ENCODE data around the gene SNX33. TPM values are rescaled to one million over a fixed set of nuclear protein-coding genes. Genes with fewer than 3 reads are reported as not detected.
"Not testable (repeated sequence)": the region's sequence is repeated elsewhere in the genome, so short reads cannot be mapped to it uniquely, and the experiment has no call there.

Gene SNX33
- total RNA-seq, 2 experiments from 2014 or later = 2.2 to 2.4 TPM

- Mint-ChIP-seq H3K27me3 (peaks cover 7% of the 10 kb centered on the region), H3K9me3 (ENCODE audit: low read depth) (no peaks in the 10 kb centered on the region), H3K4me1 (no peaks in the 10 kb centered on the region), H3K36me3 (ENCODE audit: low read depth) (no peaks in the 10 kb centered on the region), H3K27ac (no peak overlapping the region), H3K4me3 (no peak overlapping the region)
- ChIA-PET CTCF (interaction anchor here (1.5 to 1.7 kb wide), 2 partner anchors 114 to 133 kb away, joined by 3 to 6 read pairs; no protein-coding TSS in a partner anchor), POLR2A (no interaction called here)
- DNase-seq (no peak), ATAC-seq (no peak)
- intact Hi-C loops (cut with DNase I, micrococcal nuclease) = loop anchor here in 1 of 2 experiments (10.0 kb wide), 1 partner anchor 663 kb away; the partner anchor contains the start of gene PPCDC
These were observed 40.0 kb downstream of the SNX33 start for GRCh38 chr15:75687486-75688277.

DNA sequence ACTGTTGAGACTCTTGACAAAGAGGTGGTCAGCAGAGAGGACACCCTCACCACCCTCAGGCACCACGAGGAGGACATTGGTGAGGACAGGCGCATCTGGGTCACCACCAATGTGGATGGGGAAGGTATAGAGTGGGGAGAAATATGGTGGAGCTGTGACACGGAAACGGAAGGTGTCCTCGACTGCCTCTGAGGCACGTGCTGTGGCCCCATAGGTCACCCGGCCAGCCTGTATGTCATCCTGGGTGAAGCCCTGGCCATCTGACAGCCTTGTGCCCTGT lies 40.5 kb downstream of the SNX33 start:
- POLR2A ChIA-PET = no interaction called here
- CTCF ChIA-PET = interaction anchor here (1.5 kb wide), 1 partner anchor 133 kb away, joined by 3 read pairs; no protein-coding TSS in a partner anchor
- no peak for ATAC-seq
- no peak for DNase-seq
- Mint-ChIP-seq H3K27ac (no peak overlapping the region), H3K27me3 (peaks cover 8% of the 10 kb centered on the region), H3K9me3 (ENCODE audit: low read depth) (no peaks in the 10 kb centered on the region), H3K36me3 (ENCODE audit: low read depth) (no peaks in the 10 kb centered on the region), H3K4me3 (no peak overlapping the region), H3K4me1 (no peaks in the 10 kb centered on the region)
- intact Hi-C loops (cut with DNase I, micrococcal nuclease) = loop anchor here in 1 of 2 experiments (10.0 kb wide), 1 partner anchor 663 kb away; the partner anchor contains the start of gene PPCDC

GRCh38 chr15:75688831-75689230 lies 41.1 kb downstream of the SNX33 start:
- Mint-ChIP-seq H3K4me1 (no peaks in the 10 kb centered on the region), H3K36me3 (ENCODE audit: low read depth) (no peaks in the 10 kb centered on the region), H3K4me3 (no peak overlapping the region), H3K27me3 (peaks cover 8% of the 10 kb centered on the region), H3K9me3 (ENCODE audit: low read depth) (no peaks in the 10 kb centered on the region), H3K27ac (no peak overlapping the region)
- ChIA-PET CTCF (no interaction called here), POLR2A (no interaction called here)
- no peak for DNase-seq
- intact Hi-C loops (cut with DNase I, micrococcal nuclease) = loop anchor here in 1 of 2 experiments (10.0 kb wide), 1 partner anchor 664 kb away; the partner anchor contains the start of gene PPCDC
- ATAC-seq = no peak

DNA sequence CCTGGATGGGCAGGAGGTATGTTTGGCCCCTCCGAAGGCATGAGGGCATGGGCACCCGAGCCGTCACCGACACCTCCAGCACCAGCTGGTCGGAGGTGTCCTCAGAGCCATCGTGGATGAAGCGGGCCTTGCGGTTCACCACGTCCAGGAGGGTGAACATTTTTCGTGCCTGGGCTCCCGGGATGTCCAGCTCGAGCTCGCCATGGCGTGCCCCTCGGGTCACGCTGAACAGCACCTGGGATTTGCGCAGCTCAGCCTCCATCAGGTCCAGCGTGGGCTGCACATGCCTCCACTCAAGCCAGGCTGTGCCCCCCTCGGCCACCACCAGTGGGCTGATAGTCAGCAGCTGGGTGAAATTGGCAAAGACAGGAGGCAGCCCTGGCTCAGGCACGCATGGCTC lies 41.7 kb downstream of the SNX33 start:
- CTCF ChIA-PET; DNase-seq; H3K4me1 Mint-ChIP-seq; H3K27ac Mint-ChIP-seq; POLR2A ChIA-PET; H3K9me3 Mint-ChIP-seq (ENCODE audit: low read depth); ATAC-seq; H3K4me3 Mint-ChIP-seq; H3K36me3 Mint-ChIP-seq (ENCODE audit: low read depth): not testable (repeated sequence)
- H3K27me3 Mint-ChIP-seq = peaks cover 10% of the 10 kb centered on the region
- intact Hi-C loops (cut with DNase I, micrococcal nuclease) = loop anchor here in 1 of 2 experiments (10.0 kb wide), 1 partner anchor 665 kb away; the partner anchor contains the start of gene PPCDC

GRCh38 chr15:75692311-75692710 lies 44.6 kb downstream of the SNX33 start:
- CTCF ChIA-PET; DNase-seq; H3K9me3 Mint-ChIP-seq (ENCODE audit: low read depth); intact Hi-C loops (cut with DNase I, micrococcal nuclease); H3K27ac Mint-ChIP-seq; H3K36me3 Mint-ChIP-seq (ENCODE audit: low read depth); ATAC-seq; H3K4me1 Mint-ChIP-seq; H3K4me3 Mint-ChIP-seq; POLR2A ChIA-PET: not testable (repeated sequence)
- peaks cover 10% of the 10 kb centered on the region for H3K27me3 Mint-ChIP-seq

DNA sequence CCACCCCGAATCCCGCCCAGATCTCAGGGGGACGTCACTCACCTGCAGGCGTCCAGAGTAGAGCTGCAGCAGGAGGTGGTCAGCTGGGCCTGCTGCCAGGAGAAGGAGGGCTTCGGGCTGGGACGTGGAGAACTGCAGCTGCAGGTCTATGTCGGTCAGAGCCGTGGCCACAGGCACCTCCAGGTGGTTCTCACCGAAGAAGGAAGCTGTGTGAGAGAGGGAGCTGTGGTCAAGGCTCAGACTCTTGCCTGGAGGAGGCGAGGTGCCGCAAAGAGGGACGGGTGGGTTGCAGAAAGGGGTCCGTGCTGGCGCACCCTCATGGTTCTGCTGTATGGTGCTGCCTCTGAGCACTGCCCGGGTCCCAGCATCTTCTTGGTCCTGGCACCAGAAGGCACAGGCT lies 45.3 kb downstream of the SNX33 start:
- ATAC-seq; CTCF ChIA-PET; POLR2A ChIA-PET; H3K4me3 Mint-ChIP-seq; H3K4me1 Mint-ChIP-seq; DNase-seq; H3K36me3 Mint-ChIP-seq (ENCODE audit: low read depth); H3K9me3 Mint-ChIP-seq (ENCODE audit: low read depth); intact Hi-C loops (cut with DNase I, micrococcal nuclease); H3K27ac Mint-ChIP-seq: not testable (repeated sequence)
- peaks cover 10% of the 10 kb centered on the region for H3K27me3 Mint-ChIP-seq

- no peak for DNase-seq
These were observed 46.0 kb downstream of the SNX33 start for GRCh38 chr15:75693501-75694240.

DNA sequence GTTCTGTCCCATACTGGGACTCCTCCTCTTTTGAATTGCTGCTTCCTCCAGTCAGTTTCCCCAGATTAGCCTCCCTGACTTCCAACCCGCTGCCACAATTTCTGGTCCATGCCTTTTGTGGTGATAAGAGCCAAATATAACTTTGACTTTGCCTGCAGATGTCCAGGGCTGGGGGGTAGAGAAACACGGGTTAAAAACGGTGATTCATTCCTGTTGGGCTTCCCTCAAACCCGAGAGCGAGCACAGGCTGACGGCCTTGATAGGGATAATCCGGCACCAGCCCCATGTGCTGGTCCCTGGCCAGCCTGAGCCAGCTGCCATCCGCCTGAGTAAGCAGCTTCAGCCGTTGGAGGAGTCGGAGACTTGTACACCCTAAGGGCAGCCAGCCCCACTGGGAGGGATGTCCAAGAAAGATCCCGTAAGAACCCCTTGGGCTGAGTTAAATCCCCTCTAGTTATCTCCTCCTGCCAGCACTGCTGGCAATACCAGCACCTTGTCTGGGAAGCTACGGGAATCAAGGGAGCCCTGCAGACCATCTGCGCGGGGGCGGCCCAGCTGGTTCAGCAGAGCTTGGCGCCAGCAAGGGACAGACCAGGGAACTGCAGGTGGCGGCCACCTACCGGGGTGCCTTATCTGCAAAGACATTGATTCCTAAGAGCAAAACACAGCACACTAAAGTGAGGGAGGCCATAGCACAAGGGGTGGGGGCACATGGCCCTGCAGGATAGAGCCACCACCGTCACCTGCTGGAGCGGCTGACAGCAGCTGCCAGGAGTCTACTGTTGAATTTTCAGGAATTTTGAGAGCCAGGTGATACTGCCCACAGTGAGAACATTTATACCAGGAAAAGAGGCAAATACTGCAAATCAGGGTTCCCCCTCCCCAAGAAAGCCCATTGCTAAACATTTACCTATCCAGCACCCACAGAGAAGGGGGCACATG lies 46.8 kb downstream of the SNX33 start:
- Mint-ChIP-seq H3K9me3 (ENCODE audit: low read depth) (no peaks in the 10 kb centered on the region), H3K27ac (no peak overlapping the region), H3K4me3 (no peak overlapping the region), H3K4me1 (peaks cover 4% of the 10 kb centered on the region), H3K36me3 (ENCODE audit: low read depth) (no peaks in the 10 kb centered on the region), H3K27me3 (peaks cover 9% of the 10 kb centered on the region)
- POLR2A ChIA-PET = no interaction called here
- intact Hi-C loops (cut with DNase I, micrococcal nuclease) = no loop called here
- no peak for ATAC-seq
- DNase-seq = peak; percentile 52
- CTCF ChIA-PET = interaction anchor here (0.8 kb wide), 1 partner anchor 31 kb away, joined by 3 read pairs; no protein-coding TSS in a partner anchor

More at GRCh38 chr15:75693501-75694240, 46.0 kb downstream of the SNX33 start:
- peaks cover 9% of the 10 kb centered on the region for H3K27me3 Mint-ChIP-seq
- H3K4me3 Mint-ChIP-seq = no peak overlapping the region
- ChIA-PET CTCF (interaction anchor here (0.5 to 0.8 kb wide), 2 partner anchors 32 to 1294 kb away, joined by 3 read pairs; no protein-coding TSS in a partner anchor), POLR2A (no interaction called here)
- no peak overlapping the region for H3K27ac Mint-ChIP-seq
- H3K4me1 Mint-ChIP-seq = peaks cover 4% of the 10 kb centered on the region
- intact Hi-C loops (cut with DNase I, micrococcal nuclease) = no loop called here
- ATAC-seq = no peak
- H3K36me3 Mint-ChIP-seq (ENCODE audit: low read depth) = no peaks in the 10 kb centered on the region
- H3K9me3 Mint-ChIP-seq (ENCODE audit: low read depth) = no peaks in the 10 kb centered on the region

- Mint-ChIP-seq H3K36me3 (ENCODE audit: low read depth) (no peaks in the 10 kb centered on the region), H3K4me3 (no peak overlapping the region), H3K9me3 (ENCODE audit: low read depth) (no peaks in the 10 kb centered on the region), H3K4me1 (peaks cover 4% of the 10 kb centered on the region), H3K27ac (no peak overlapping the region), H3K27me3 (peaks cover 9% of the 10 kb centered on the region)
- DNase-seq (no peak), ATAC-seq (no peak)
- CTCF ChIA-PET = interaction anchor here (0.7 kb wide), 1 partner anchor 682 kb away, joined by 4 read pairs; no protein-coding TSS in a partner anchor
- POLR2A ChIA-PET = no interaction called here
- intact Hi-C loops (cut with DNase I, micrococcal nuclease) = no loop called here
These were observed 47.5 kb downstream of the SNX33 start for GRCh38 chr15:75695220-75695619.

- ChIA-PET CTCF (interaction anchor here (0.7 kb wide), 1 partner anchor 682 kb away, joined by 4 read pairs; no protein-coding TSS in a partner anchor), POLR2A (no interaction called here)
- ATAC-seq = no peak
- no peaks in the 10 kb centered on the region for H3K9me3 Mint-ChIP-seq (ENCODE audit: low read depth)
- H3K27ac Mint-ChIP-seq = no peak overlapping the region
- H3K27me3 Mint-ChIP-seq = peaks cover 9% of the 10 kb centered on the region
- no peak for DNase-seq
- intact Hi-C loops (cut with DNase I, micrococcal nuclease) = no loop called here
- no peaks in the 10 kb centered on the region for H3K36me3 Mint-ChIP-seq (ENCODE audit: low read depth)
- H3K4me1 Mint-ChIP-seq = peaks cover 4% of the 10 kb centered on the region
- H3K4me3 Mint-ChIP-seq = no peak overlapping the region
These were observed 48.1 kb downstream of the SNX33 start for GRCh38 chr15:75695634-75696310.
